NOMO-1 treated with DMSO at 0.1 percent for 48 hours (cell line): ENCODE measurements around the gene KSR2.
"Not testable (repeated sequence)": the region's sequence is repeated elsewhere in the genome, so short reads cannot be mapped to it uniquely, and the experiment has no call there.

Experiments
- DNase-seq: peaks from one replicate; lab custom pipeline; 2025; ENCODE audit not compliant: unreplicated experiment; lab: John Stamatoyannopoulos, UW

Gene KSR2

GRCh38 chr12:117649796-117650195, 319.0 kb downstream of the KSR2 start:
- DNase-seq, result no peak

GRCh38 chr12:117646520-117646919, 322.3 kb downstream of the KSR2 start:
- DNase-seq, result no peak

GRCh38 chr12:117645473-117645872, 323.3 kb downstream of the KSR2 start:
- no peak for DNase-seq

GRCh38 chr12:117643971-117644370, 324.8 kb downstream of the KSR2 start:
- DNase-seq, result no peak

- DNase-seq, result no peak
Observed at GRCh38 chr12:117641885-117642284, 326.9 kb downstream of the KSR2 start.

GRCh38 chr12:117640511-117640910, 328.3 kb downstream of the KSR2 start:
- DNase-seq, result no peak

GRCh38 chr12:117629454-117629853, 339.3 kb downstream of the KSR2 start:
- no peak for DNase-seq

GRCh38 chr12:117628711-117629110, 340.1 kb downstream of the KSR2 start:
- DNase-seq, result not testable (repeated sequence)

GRCh38 chr12:117622741-117623140, 346.0 kb downstream of the KSR2 start:
- DNase-seq, result no peak

- DNase-seq, result no peak
Observed at GRCh38 chr12:117622087-117622486, 346.7 kb downstream of the KSR2 start.

- no peak for DNase-seq
Observed at GRCh38 chr12:117607778-117608177, 361.0 kb downstream of the KSR2 start.

- DNase-seq, result no peak
Observed at GRCh38 chr12:117606945-117607344, 361.8 kb downstream of the KSR2 start.

GRCh38 chr12:117606024-117606423, 362.8 kb downstream of the KSR2 start:
- no peak for DNase-seq

- no peak for DNase-seq
Observed at GRCh38 chr12:117603316-117604113, 365.3 kb downstream of the KSR2 start.

GRCh38 chr12:117599849-117600248, 368.9 kb downstream of the KSR2 start:
- no peak for DNase-seq

GRCh38 chr12:117596968-117597367, 371.8 kb downstream of the KSR2 start:
- no peak for DNase-seq

GRCh38 chr12:117595751-117596150, 373.0 kb downstream of the KSR2 start:
- DNase-seq, result no peak

GRCh38 chr12:117594481-117594880, 374.3 kb downstream of the KSR2 start:
- DNase-seq, result no peak

GRCh38 chr12:117593815-117594400, 374.9 kb downstream of the KSR2 start:
- DNase-seq, result no peak

GRCh38 chr12:117592588-117593305, 376.0 kb downstream of the KSR2 start:
- no peak for DNase-seq

GRCh38 chr12:117590999-117591398, 377.8 kb downstream of the KSR2 start:
- DNase-seq, result no peak

- DNase-seq, result no peak
Observed at GRCh38 chr12:117590386-117590785, 378.4 kb downstream of the KSR2 start.
